ENCODE measurements around the gene PVALEF.

PVALEF gene

GRCh38 chr17:81160747-81161453 is 4.4 kb upstream of the PVALEF start:
- DNase-seq (ENCODE audit: low spot score) = no peak
- ChIA-PET POLR2A (ENCODE audit: low non-redundant PET) (no interaction called here), CTCF (no interaction called here)
- TF ChIP-seq CTCF (conservative IDR thresholded peaks at IDR 0.05; ENCODE audit: low read depth) = no peak
- no peak overlapping the region for H3K27ac ChIP-seq

- POLR2A ChIA-PET (ENCODE audit: low non-redundant PET) = no interaction called here
- H3K27ac ChIP-seq = no peak overlapping the region
- TF ChIP-seq CTCF (conservative IDR thresholded peaks at IDR 0.05; ENCODE audit: low read depth) = no peak
- DNase-seq (ENCODE audit: low spot score) = no peak
- CTCF ChIA-PET = no interaction called here
These were observed 3.8 kb upstream of the PVALEF start for GRCh38 chr17:81161536-81161935.

- POLR2A ChIA-PET (ENCODE audit: low non-redundant PET) = no interaction called here
- no peak for TF ChIP-seq CTCF (conservative IDR thresholded peaks at IDR 0.05; ENCODE audit: low read depth)
- H3K27ac ChIP-seq = no peak overlapping the region
- CTCF ChIA-PET = no interaction called here
- DNase-seq (ENCODE audit: low spot score) = no peak
These were observed 3.3 kb upstream of the PVALEF start for GRCh38 chr17:81161972-81162371.

GRCh38 chr17:81162491-81162890 is 2.8 kb upstream of the PVALEF start:
- ChIA-PET POLR2A (ENCODE audit: low non-redundant PET) (no interaction called here), CTCF (interaction anchor here (0.7 kb wide), 1 partner anchor 130 kb away, joined by 5 read pairs; no protein-coding TSS in a partner anchor)
- no peak for TF ChIP-seq CTCF (conservative IDR thresholded peaks at IDR 0.05; ENCODE audit: low read depth)
- H3K27ac ChIP-seq = no peak overlapping the region
- no peak for DNase-seq (ENCODE audit: low spot score)

- DNase-seq (ENCODE audit: low spot score) = no peak
- ChIA-PET POLR2A (ENCODE audit: low non-redundant PET) (no interaction called here), CTCF (interaction anchor here (0.7 kb wide), 1 partner anchor 130 kb away, joined by 5 read pairs; no protein-coding TSS in a partner anchor)
- no peak for TF ChIP-seq CTCF (conservative IDR thresholded peaks at IDR 0.05; ENCODE audit: low read depth)
- H3K27ac ChIP-seq = no peak overlapping the region
These were observed 2.1 kb upstream of the PVALEF start for GRCh38 chr17:81163051-81163695.

GRCh38 chr17:81163703-81164370 is 1.5 kb upstream of the PVALEF start:
- no peak for DNase-seq (ENCODE audit: low spot score)
- H3K27ac ChIP-seq = no peak overlapping the region
- no peak for TF ChIP-seq CTCF (conservative IDR thresholded peaks at IDR 0.05; ENCODE audit: low read depth)
- POLR2A ChIA-PET (ENCODE audit: low non-redundant PET) = no interaction called here
- CTCF ChIA-PET = no interaction called here
